Stimulated activated CD4-positive, alpha-beta T cell treated with anti-CD3 and anti-CD28 coated beads, TNF-alpha, amount 100 ng/mL, for 24 hours (primary cell): Measurements from ENCODE around the gene LILRB2.
A peak's percentile ranks its signal among the peaks of the same experiment; 100 is the strongest.
"Not testable (repeated sequence)": the region's sequence is repeated elsewhere in the genome, so short reads cannot be mapped to it uniquely, and the experiment has no call there.

Source experiments
- DNase-seq, 3 experiments: peaks; one replicate each; pipeline ENCODE4 v3.0.0-alpha.2; 2020; ENCODE audit warnings: low read depth in 3 of 3

Gene LILRB2

DNA sequence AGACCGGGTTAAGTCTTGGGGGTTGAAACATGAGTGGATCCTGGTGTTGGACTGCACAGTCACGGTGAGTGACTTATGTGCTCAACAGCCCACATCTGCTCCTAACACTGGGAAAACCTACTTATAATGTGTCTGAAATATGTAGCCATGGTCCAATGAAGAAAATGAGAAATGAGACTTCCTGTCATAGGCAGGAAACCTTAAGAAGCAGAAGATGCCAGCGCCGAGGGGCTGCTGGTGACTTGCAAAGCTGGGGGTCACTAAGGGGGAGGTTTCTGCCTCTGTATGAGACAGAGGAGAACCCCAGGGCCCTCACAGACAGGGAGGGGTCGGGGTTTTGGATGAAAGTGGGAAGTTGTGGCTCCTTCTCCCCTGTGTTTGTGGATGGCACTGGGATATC is 8.7 kb downstream of the LILRB2 start:
- not testable (repeated sequence) for DNase-seq

GRCh38 chr19:54271587-54271986 is 9.3 kb downstream of the LILRB2 start:
- not testable (repeated sequence) for DNase-seq

GRCh38 chr19:54271106-54271505 is 9.8 kb downstream of the LILRB2 start:
- no peak for DNase-seq

GRCh38 chr19:54268936-54269335 is 12.0 kb downstream of the LILRB2 start:
- DNase-seq = no peak

GRCh38 chr19:54266133-54266532 is 14.8 kb downstream of the LILRB2 start:
- peak; percentile 45 to 76 (median 47) for DNase-seq

DNA sequence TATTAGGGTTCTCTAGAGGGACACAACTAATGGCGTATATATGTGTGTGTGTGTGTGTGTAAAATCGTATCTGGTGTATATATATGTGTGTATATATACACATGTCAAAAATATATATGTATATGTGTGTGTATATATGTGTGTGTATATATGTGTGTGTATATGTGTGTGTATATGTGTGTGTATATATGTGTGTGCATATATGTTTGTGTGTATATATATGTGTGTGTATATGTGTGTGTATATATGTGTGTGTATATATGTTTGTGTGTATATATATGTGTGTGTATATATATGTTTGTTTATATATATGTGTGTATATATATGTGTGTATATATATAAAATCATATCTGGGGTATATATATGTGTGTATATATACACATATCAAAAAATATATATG is 18.4 kb downstream of the LILRB2 start:
- no peak for DNase-seq

DNA sequence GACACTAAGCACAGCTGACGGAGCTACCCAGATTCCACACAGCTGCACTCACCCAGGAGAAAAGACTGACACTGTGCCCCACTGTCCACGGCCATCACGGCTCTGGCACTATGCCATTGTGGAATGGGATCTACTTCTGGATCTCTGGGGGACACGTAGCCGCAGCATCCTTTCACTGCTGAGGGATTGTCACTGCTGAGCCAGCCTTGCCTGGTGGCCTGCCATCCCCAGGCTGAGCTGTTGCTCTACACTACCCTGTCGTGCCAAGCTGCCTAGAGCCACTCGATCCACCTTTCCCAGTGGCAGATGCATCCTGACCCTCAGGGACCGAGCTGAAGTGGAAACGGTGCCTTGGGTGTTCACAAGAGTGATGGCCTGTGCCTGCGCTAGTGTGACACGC is 18.8 kb downstream of the LILRB2 start:
- DNase-seq = no peak

- no peak for DNase-seq
These were observed 23.8 kb downstream of the LILRB2 start, which contains the start of gene LILRB5 for GRCh38 chr19:54257116-54257480. Gene LILRB5 (minus strand): TSS chr19:54257273. CDS start chr19:54257193, 80 bp downstream.

- DNase-seq = no peak
These were observed 24.4 kb downstream of the LILRB2 start for GRCh38 chr19:54256250-54257115.

DNA sequence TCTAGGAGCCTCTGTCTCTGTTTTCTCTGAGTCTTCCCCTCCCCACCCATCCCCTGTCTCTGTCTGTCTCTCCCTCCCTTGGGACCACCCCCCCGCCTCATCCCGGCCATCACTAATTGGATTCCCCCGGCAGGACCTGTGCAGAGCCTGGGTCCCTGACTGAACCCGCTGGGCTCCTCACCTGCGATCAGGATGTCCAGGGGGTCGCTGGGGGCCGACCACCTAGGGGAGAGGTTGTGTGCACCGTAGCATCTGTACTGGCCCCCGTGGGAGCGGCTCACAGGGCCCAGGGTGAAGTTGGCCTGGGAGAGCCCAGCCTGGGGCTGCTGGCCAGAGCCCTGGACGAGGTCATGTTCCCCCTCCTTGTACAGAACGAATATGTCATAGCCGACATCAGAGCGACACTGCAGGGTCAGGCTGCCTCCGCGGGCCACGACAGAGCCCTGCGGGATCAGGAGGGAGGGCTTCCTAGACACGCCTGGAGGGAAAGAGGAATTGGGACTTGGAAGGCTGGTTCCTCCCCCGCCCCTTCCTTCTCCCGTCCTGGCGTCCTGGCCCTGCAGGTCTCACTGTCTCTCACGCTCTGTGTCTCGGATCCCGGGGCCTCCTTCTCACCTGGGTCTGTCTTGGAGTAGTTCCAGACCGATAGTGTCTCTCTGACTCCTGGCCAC is 25.7 kb downstream of the LILRB2 start:
- DNase-seq = no peak

GRCh38 chr19:54254195-54254906 is 26.6 kb downstream of the LILRB2 start:
- DNase-seq = no peak

- DNase-seq = no peak
These were observed 27.3 kb downstream of the LILRB2 start for GRCh38 chr19:54253331-54254194.

GRCh38 chr19:54252845-54253244 is 28.1 kb downstream of the LILRB2 start:
- DNase-seq = no peak

DNA sequence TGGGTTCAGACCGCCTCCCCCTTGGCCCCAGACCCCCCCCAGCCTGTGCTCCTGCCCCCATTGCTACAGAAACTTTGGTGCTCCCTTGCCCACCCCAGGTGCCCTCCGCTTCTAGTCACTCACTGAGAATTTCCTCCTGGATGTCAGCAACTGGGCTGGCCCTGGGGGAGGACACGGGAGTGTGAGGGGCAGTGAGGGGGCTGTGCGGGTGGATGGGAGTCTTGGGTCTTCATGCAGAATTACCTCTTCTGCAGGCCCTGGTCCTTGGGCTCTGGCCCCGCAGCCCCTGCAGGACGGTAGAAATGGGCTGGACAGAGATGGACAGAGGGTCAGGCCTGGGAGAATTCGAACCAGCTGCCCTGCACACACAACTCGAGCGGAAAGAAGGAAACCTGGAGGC is 28.7 kb downstream of the LILRB2 start:
- no peak for DNase-seq

GRCh38 chr19:54248016-54248601 is 32.8 kb downstream of the LILRB2 start:
- peak; percentile 5 to 43 (median 12) for DNase-seq

GRCh38 chr19:54247106-54247930 is 33.6 kb downstream of the LILRB2 start:
- no peak for DNase-seq

DNA sequence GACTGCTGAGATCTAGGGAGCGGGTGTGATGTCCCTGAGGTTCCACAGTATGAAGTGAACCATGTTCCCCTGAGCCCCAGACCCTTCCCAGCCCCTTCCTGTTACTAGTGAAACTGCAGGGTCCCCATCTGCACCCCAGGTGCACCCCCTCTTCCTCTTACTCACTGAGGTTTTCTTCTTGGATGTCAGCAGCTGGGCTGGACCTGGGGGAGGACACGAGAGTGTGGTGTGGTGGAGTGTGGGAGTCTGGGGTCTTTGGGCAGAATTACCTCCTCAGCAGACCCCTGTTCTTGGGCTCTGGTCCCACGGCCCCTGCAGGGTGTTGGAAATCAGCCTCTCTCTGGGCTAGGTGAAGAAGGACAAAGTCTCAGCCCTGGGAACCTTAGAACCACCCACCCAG is 35.0 kb downstream of the LILRB2 start:
- DNase-seq = no peak

DNA sequence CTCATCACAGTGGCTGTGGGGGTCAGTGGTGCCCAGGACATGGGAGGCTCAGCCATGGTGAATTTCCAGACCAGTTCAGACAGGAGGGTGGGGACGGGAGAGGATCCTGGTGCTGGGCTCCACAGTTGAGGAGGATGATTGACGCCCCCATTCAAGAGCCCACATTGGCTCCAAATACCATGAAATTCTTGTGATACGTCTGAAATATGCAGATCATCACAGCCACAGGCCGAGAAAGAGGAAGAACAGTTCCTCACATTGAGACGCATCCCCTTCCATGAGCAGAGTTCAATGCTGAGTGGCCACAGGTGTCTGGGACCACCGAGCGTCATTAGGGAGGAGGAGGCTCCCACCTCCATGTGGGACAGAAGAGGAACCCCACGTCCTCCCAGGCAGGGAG is 37.1 kb downstream of the LILRB2 start:
- not testable (repeated sequence) for DNase-seq

DNA sequence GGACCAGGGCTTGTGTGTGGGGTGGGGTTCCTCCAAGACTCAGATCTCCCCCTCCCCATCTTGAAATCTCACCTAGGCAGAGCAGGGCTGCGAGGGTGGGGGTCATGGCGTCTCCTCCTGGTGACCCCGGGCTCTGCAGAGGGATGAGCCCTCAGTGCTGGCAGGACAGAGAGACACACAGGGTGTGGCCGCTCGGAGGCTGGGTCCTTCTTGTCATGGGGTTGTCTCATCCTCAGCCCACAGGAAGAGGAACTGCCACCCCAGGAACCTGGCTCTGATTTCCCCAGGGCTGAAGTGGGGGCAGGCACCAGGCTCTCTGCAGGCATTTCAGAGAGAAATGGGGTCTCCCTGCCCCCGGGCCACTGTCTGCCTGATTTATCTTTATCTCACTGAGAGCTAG is 38.3 kb downstream of the LILRB2 start, which contains the start of gene LILRA6:
LILRA6 (minus strand) TSS at position 145 of the 400 bp plus-strand sequence.
- not testable (repeated sequence) for DNase-seq

GRCh38 chr19:54242234-54242633 is 38.7 kb downstream of the LILRB2 start:
- not testable (repeated sequence) for DNase-seq
